GM11168 (cell line): Measurements from ENCODE around the gene RPS6KB1.
"Not testable (repeated sequence)": the region's sequence is repeated elsewhere in the genome, so short reads cannot be mapped to it uniquely, and the experiment has no call there.

Source experiments
- in situ Hi-C: fragments of 300-500 bp; cut with MboI; formaldehyde crosslinking; loops from one replicate; pipeline ENCODE4 v1.12.0; 2022; ENCODE audit warnings: low sequenced_read_pairs; ENCODE audit not compliant: unreplicated experiment

The RPS6KB1 gene

DNA sequence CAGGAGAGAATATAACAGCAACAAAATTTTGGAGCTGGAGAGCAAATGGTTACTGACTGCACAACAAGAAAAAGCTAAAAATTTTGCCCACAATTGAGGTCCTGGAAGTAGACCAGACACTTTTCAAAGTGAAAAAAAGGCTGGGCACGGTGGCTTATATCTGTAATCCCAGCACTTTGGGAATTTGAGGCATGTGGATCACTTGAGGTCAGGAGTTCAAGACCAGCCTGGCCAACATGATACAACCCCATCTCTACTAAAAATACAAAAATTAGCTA, 23.0 kb upstream of the RPS6KB1 start:
- in situ Hi-C loops: no loop called here

DNA sequence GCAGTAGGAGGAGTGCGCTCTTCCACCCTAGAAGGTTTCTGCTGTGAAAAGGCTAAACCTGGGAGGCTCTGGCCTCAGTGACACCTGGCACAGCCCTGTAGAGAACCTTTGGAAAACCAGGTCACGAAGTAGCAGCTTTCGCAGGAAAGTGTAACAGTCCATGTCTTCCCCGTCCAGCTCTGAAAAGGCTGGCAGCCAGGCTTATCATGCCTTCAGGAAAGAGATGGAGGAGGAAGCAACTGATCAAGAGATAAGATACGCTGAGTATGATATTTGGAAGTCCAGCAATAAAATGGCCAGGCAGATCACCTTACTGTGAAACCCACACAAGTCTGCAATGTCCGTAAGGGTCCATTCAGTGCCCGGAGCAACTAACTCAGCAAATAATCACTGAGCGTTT, 22.4 kb upstream of the RPS6KB1 start:
- in situ Hi-C loops: no loop called here

DNA sequence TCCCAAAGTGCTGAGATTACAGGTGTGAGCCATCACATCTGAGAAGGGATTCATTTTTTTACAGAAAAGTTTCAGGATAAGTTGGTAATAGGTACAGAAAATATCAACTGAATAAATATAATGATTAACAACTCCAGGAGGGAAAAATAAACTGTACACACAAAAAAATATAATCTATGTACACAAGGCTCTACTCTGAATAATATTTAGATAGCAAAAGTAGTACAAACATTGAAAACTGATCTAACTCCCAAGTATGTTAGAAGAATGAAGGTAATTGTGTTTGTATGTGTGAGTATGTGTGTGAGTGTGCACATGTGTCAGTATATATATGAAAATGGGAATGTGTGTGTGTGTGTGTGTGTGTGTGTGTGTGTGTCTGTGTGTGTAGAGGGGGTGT, 20.6 kb upstream of the RPS6KB1 start:
- in situ Hi-C loops: no loop called here

DNA sequence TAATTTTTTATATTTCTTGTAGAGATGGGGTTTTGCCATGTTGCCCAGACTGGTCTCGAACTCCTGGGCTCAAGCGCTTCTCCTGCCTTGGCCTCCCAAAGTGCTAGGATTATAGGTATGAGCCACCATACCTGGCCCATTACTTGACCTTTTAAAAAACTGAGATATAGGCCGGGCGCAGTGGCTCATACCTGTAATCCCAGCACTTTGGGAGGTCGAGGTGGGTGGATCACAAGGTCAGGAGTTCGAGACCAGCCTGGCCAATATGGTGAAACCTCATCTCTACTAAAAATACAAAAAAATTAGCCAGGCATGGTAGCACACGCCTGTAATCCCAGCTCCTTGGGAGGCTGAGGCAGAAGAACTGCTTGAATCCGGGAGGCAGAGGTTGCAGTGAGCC, 19.5 kb upstream of the RPS6KB1 start:
- in situ Hi-C loops: not testable (repeated sequence)

DNA sequence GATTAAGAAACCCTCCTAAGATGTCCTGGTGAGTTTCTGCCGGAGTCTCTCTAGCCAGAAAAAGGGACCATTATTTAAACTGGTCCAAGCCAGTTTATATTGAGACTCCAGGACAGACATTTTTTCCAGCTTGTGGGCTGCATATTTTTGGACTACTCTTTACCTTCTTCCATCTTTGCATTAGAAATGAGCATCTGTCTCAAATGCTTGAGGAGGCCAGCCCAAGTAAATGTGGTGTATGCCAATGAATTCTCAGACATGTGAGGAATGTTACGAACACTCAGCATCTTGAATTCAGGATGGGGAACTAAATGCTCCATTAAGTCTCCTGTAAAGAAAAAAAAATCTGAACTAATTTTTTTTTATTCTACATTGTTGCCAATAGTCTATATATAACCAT, 18.5 kb upstream of the RPS6KB1 start:
- in situ Hi-C loops: no loop called here

DNA sequence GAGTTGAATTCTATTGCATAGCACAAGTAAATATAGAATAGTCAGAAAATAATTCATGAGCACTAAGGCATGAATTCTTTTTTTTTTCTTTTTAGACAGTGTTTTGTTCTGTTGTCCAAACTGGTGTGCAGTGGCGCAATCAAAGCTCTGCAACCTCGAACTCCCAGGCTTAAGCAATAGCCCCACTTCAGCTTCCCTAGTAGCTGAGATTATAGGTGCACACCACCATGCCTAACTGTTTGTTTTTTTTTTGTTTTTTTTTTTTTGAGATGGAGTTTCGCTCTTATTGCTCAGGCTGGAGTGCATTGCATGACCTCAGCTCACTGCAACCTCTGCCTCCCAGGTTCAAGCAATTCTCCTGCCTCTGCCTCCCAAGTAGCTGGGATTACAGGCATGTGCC, 16.8 kb upstream of the RPS6KB1 start:
- in situ Hi-C loops: no loop called here

DNA sequence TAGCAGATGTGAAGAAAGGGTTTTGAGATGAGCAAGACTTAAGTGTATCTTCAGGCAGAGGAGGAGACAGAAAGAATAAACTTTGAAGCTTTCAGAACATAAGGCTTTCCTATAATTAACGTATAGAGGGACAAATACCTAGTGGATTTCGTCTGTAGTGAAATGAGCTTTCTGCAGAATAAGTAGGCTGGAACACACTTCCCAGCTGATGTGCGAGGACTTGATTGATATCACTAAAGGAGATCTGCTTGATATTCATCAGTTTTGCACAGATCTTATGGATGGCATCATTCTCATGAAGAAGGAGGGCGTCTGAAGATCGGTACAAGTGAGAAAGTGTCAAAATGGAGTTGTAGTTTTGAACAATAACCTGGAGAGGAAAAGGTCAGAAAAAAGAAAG, 15.0 kb upstream of the RPS6KB1 start:
- in situ Hi-C loops: no loop called here

DNA sequence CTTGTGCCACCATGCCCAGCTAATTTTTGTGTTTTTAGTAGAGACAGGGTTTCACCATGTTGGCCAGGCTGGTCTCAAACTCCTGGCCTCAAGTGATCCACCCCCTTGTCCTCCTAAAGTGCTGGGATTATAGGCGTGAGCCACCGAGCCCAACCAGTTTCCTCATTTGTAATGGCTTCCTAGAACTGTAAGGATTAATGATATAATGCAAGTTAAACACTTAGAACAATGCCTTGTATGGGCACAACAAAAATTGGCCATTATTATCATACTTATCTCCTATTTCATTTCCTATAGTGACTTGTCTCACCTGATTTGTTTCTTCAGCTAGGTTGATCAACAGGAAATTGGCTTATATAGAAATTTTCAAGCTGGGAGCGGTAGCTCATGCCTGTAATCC, 14.3 kb upstream of the RPS6KB1 start:
- in situ Hi-C loops: no loop called here

DNA sequence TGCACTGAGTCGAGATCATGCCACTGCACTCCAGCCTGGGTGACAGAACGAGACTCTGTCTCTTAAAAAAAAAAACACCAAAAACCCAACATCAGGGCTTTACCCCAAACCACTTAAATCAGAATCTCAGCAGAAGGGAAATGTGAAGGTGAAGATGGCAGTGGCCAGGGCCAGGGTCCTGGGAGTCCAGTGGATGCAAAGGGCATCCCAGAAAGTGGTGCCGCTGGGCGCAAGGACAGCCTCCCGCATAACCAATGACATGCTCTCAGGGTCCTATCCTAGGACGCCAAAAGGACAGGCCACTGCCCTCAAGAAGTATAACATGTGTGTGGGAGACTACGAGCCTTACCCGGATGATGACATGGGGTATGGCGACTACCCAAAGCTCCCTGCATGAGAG, 8.1 kb upstream of the RPS6KB1 start:
- in situ Hi-C loops: no loop called here

DNA sequence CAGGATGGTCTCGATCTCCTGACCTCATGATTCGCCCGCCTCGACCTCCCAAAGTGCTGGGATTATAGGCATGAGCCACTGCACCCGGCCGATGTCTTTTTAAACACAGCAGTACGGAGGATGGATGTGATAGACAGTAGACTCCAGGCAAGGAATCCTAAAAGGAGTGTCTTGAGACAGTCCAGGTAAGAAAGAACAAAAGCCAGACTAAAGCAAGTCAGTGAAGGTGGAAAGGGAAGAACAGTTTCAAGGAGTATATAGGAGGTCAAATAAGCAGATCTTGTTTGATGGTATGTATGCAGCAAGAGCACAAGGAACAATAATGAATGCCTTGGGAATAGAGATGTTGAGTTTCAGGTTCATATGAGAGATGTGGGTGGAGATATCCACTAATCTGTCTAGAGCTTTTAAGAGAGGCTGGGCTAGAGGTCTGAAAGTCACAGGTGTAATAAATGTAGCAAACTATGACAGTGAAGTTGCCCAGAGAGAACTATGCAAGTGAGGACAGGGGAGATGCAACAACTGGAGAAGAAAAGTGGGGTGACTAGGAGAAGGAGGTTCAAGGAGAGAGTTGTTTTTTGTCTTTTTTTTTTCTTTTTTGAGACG, 4.7 kb upstream of the RPS6KB1 start:
- in situ Hi-C loops: no loop called here

DNA sequence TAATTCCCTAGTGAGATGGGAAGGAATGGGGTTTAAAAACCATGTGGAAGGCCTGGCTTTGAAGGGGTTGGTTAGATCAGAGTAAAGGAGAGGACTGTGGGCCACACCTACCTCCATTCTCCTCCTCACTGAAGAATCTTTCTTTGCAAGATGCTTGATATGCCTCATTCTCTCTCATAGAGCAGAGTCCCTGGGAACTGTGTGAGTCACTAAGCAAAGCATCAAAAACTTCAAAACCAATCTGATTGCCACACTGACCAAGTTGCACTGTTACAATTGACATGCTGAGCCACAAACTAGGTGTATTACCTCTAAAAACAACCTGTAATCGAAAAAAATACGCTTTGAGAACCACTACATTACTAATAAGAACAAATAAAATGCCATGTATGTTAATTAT, 2.2 kb upstream of the RPS6KB1 start:
- in situ Hi-C loops: no loop called here

DNA sequence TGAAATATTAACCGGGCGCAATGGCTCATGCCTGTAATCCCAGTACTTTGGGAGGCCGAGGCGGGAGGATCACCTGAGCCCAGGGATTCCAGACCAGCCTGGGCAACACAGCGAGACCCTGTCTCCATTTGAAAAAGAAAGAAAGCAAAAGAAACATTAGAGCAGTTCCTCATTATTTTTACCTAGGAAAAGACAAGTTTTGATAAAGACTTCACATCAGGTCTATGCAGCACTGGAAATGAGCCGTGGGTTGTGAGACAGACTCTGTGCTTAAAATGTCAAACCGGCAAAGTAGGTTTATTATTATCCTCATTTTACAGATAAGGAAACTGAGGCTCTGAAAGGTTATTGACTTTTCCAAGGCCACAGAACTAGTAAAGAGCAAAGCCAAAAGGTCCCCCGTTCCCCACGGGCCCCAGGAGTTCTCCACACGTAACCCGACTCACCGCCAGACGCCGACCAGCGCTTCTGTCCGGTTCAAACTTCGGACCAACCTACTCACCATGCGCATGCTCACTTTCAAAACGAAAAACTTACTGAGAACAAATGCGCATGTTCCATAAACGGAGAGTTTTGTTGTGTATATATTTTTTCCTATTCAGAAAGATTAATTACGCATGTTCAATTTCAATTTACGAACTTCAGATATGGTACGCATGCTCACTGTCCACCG, 534 bp upstream of the RPS6KB1 start:
- in situ Hi-C loops: no loop called here

DNA sequence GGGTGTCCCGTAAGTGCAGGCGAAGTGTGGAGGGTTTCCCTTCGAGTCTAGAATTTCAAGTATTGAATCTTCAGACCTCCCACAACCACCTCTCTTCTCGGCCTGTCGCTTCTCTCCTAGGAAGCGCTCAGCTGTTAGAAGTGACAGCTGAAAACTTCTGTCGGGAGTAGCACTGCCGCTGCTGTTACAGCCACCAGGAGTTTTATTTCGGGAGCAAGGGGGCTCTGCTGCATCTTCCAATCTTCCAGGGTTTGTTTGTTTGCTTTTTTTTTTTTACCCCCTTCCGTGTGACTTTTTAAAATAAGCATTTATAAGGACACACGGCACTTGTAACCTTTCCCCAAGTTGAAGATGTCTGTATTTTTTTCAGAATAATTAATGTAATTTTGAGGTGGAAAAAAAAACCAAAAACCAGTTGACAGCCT, 767 bp downstream of the RPS6KB1 start:
- in situ Hi-C loops: no loop called here

DNA sequence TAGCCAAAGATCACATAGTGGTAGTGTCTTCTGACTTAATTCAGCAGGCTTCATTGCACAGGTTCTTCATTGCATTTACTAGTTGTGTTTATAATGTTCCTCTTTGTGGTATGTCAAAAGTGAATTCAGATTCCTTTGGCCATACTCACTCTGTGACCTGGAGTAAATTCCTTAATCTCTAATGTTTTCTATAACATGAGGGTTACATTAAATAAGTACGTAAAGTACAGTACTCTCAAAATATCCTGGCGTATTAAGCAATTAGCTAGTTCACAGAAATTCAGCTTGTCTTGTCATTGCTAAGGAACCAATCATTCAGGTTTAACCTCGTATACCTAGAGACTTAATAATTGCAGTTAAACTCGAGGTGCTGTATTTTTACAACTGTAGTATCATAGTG, 4.2 kb downstream of the RPS6KB1 start:
- in situ Hi-C loops: no loop called here

DNA sequence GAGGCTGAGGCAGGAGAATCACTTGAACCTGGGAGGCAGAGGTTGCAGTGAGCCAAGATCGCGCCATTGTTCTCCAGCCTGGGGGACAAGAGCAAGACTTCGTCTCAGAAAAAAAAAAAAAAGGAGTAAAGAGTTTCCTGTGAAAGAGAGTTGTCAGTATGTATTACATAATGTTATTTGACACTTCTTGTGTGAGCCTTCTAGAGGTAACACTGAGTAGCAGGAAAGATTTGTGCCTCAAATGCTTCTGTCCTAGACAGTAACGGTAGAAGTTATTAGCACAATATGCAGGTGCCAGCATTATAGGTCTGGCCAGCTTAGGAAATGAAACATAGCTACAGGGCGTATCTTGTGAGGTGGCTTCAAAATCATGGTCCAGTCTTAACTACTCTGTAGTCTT, 6.2 kb downstream of the RPS6KB1 start:
- in situ Hi-C loops: no loop called here

DNA sequence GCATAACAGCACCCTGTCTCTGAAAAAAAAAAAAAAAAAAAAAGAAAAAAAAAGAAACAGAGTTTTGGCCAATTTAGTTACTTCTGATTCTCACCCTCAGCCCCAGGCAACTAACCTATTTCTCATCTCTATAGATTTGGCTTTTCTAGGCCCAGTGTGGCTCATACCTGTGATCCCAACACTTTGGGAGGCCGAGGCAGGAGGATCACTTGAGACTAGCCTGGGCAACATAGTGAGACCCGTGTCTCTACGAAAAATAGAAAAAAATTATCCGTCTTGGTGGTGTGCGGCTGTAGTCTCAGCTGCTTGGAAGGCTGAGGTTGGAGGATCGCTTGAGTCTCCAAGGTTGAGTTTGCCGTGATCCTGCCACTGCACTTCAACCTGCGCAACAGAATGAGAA, 8.7 kb downstream of the RPS6KB1 start:
- in situ Hi-C loops: loop anchor here (25.0 kb wide), 1 partner anchor 211 kb away; no protein-coding TSS in a partner anchor

DNA sequence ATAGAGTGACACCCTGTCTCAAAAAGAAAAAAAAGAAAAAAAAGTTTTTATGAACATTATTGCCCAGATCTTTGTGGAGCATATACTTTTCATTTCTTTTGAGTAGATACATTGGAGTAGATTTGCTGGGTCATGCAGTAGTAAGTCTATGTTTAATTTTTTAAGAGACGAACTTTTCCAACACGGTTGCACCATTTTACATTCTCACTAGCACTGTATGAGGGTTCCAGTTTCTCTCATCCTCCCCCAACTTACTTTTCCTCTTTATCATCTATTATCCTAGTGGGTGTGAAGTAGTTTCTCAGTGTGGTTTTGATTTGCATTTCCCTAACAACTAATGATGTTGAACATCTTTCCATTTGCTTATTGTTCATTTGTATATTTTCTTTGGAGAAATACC, 10.5 kb downstream of the RPS6KB1 start:
- in situ Hi-C loops: loop anchor here (25.0 kb wide), 1 partner anchor 209 kb away; no protein-coding TSS in a partner anchor

DNA sequence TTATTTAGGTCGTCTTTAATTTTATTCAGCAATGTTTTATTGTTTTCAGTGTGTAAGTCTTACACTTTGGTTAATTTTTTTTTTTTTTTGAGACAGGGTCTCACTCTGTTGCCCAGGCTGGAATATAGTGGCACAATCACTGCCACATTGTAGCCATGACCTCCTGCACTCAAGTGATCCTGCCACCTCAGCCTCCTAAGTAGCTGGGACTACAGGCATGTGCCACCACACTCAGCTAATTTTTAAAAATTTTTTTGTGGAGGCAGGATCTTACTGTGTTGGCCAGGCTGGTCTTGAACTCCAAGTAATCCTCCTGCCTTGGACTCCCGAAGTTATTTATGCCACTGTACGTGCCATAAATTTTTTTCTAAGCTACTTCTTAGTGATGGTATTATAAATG, 14.5 kb downstream of the RPS6KB1 start:
- in situ Hi-C loops: loop anchor here (25.0 kb wide), 1 partner anchor 205 kb away; no protein-coding TSS in a partner anchor

DNA sequence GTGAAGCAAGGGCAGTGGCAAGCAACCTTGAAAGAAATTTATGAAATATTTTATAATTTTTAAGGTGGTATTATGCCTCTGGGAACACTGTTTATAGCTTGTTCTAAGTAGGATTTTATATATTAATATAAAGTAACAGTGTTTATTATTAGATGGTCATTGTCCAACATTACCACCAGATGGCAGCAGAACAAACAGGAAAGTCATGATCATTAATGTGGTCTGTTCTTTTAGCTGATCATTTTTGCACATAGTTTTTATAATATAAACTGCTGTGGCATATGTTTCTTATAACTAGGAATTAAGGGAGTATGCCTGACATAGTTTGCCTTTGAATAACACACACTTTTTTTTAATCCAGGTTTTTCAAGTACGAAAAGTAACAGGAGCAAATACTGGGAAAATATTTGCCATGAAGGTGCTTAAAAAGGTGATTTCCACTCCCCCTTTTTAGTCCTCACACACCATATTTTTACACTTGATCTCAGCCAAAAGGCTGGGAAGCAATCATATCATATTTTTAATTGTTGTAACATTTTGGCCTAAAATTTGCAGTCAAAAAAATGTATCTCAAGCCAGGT, 21.4 kb downstream of the RPS6KB1 start:
- in situ Hi-C loops: loop anchor here (25.0 kb wide), 1 partner anchor 198 kb away; no protein-coding TSS in a partner anchor

DNA sequence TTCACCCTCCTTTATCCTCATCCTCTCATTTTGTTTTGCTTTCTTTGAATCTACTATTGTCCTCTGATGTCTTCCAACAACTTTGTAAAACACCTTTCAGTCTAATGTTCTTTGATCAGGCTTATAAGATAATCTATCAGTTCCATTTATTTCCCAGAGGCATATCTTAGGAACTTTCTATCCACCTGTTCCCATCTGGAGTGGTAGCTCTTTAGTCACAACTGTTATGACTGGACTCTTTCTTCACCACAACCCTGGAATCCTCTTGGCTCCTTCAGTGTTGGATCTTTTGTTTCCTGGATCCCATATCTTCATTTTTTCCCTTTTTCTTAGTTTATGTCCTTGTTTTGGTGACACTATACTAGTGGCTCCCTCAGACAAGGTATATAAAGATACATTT, 23.5 kb downstream of the RPS6KB1 start:
- in situ Hi-C loops: loop anchor here (25.0 kb wide), 1 partner anchor 196 kb away; no protein-coding TSS in a partner anchor

DNA sequence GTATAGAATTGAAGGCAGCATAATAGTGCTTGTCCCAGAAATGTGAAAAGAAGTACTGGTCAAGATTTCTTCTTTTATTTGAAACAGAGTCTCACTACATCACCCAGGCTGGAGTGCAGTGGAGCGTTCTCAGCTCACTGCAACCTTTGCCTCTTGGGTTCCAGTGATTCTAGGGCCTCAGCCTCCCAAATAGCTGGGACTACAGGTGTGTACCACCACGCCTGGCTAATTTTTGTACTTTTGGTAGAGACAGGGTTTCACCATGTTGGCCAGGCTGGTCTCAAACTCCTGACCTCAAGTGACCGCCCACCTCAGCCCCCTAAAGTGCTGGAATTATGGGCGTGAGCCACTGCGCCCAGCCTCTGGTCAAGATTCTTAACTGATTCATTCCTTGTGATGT, 27.7 kb downstream of the RPS6KB1 start:
- in situ Hi-C loops: loop anchor here (25.0 kb wide), 1 partner anchor 192 kb away; no protein-coding TSS in a partner anchor

DNA sequence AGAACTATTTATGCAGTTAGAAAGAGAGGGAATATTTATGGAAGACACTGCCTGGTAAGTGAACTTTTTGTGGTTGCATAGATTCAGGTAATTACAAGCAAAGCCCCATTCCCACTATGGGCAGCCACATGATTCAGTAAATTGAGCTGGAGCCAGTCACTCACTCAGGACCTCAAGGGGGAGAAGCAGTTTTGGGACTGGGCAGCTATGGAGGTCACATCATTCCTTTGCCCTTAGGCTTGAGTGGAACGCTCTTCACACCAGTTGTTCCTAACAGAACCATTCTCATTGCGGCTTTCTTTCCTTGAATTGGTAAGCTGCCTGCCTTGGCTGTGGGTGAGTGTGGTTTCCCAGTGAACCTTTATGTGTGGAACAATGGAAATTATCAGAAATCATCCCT, 37.2 kb downstream of the RPS6KB1 start:
- in situ Hi-C loops: not testable (repeated sequence)
